Activated T-cell treated with anti-CD3 and anti-CD28 coated beads for 1 hour (primary cell): ENCODE data around the gene PDE7B.
"Not testable (repeated sequence)": the region's sequence is repeated elsewhere in the genome, so short reads cannot be mapped to it uniquely, and the experiment has no call there.

Experiments used
- DNase-seq: peaks from one replicate; pipeline ENCODE4 v3.0.0-alpha.2; 2020; ENCODE audit warnings: low read depth

The PDE7B gene

GRCh38 chr6:136072691-136073090 is 221.2 kb downstream of the PDE7B start:
- DNase-seq: no peak

- DNase-seq: no peak
Observed at GRCh38 chr6:136073216-136073615, 221.7 kb downstream of the PDE7B start.

GRCh38 chr6:136076496-136076895 is 225.0 kb downstream of the PDE7B start:
- DNase-seq: no peak

- no peak for DNase-seq
Observed at GRCh38 chr6:136077834-136078576, 226.5 kb downstream of the PDE7B start.

GRCh38 chr6:136079701-136080565 is 228.4 kb downstream of the PDE7B start:
- no peak for DNase-seq

GRCh38 chr6:136083540-136083939 is 232.0 kb downstream of the PDE7B start:
- no peak for DNase-seq

GRCh38 chr6:136084403-136084802 is 232.9 kb downstream of the PDE7B start:
- no peak for DNase-seq

GRCh38 chr6:136085370-136086115 is 234.0 kb downstream of the PDE7B start:
- DNase-seq: no peak

GRCh38 chr6:136086686-136087085 is 235.2 kb downstream of the PDE7B start:
- no peak for DNase-seq

- no peak for DNase-seq
Observed at GRCh38 chr6:136087986-136088385, 236.5 kb downstream of the PDE7B start.

- no peak for DNase-seq
Observed at GRCh38 chr6:136088693-136089092, 237.2 kb downstream of the PDE7B start.

- DNase-seq: no peak
Observed at GRCh38 chr6:136089876-136090275, 238.4 kb downstream of the PDE7B start.

- DNase-seq: no peak
Observed at GRCh38 chr6:136090929-136091328, 239.4 kb downstream of the PDE7B start.

- DNase-seq: no peak
Observed at GRCh38 chr6:136092897-136093296, 241.4 kb downstream of the PDE7B start.

- DNase-seq: no peak
Observed at GRCh38 chr6:136093835-136094234, 242.3 kb downstream of the PDE7B start.

GRCh38 chr6:136094812-136095211 is 243.3 kb downstream of the PDE7B start:
- no peak for DNase-seq

- no peak for DNase-seq
Observed at GRCh38 chr6:136095986-136096385, 244.5 kb downstream of the PDE7B start.

- DNase-seq: no peak
Observed at GRCh38 chr6:136102991-136103688, 251.6 kb downstream of the PDE7B start.

GRCh38 chr6:136103763-136104311 is 252.3 kb downstream of the PDE7B start:
- no peak for DNase-seq

GRCh38 chr6:136104556-136104955 is 253.1 kb downstream of the PDE7B start:
- no peak for DNase-seq

GRCh38 chr6:136105797-136106196 is 254.3 kb downstream of the PDE7B start:
- DNase-seq: not testable (repeated sequence)
